GM19099 (cell line): ENCODE results near the gene ANXA3.

Experiments used
- POLR2A ChIP-seq: IDR thresholded peaks from 3 replicates; pipeline ENCODE4 v1.6.1; 2011; ENCODE audit warnings: low read depth; ENCODE audit not compliant: insufficient read length; ENCODE audit errors: extremely low read depth

The ANXA3 gene

GRCh38 chr4:78529569-78530209, 21.9 kb upstream of the ANXA3 start:
- no peak for TF ChIP-seq POLR2A

GRCh38 chr4:78532046-78532445, 19.5 kb upstream of the ANXA3 start:
- no peak for TF ChIP-seq POLR2A

GRCh38 chr4:78533854-78534253, 17.7 kb upstream of the ANXA3 start:
- no peak for TF ChIP-seq POLR2A

- TF ChIP-seq POLR2A: no peak
Observed at GRCh38 chr4:78534286-78534955, 17.1 kb upstream of the ANXA3 start.

GRCh38 chr4:78542373-78542772, 9.2 kb upstream of the ANXA3 start:
- no peak for TF ChIP-seq POLR2A

GRCh38 chr4:78543424-78544125, 8.0 kb upstream of the ANXA3 start:
- TF ChIP-seq POLR2A: no peak

DNA sequence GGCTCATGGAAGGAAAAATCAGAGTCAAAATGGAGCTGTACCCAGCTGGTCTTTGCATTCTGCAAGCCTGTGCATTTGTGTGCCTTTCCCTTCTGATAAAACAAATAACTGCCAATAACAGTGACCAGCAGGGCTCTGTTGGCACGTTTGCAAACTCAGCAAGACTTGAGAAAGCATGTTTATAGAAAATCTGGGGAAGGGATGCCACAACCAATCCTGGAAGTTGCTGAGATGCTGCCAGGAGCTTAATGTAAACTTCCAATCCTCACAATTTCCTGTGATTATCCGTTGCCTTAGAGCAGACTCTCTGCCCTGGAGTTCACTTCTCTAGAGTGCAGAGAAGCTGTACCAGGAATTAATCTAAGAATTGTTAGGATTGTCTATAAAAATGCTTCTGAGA, 6.9 kb upstream of the ANXA3 start:
- TF ChIP-seq POLR2A: no peak

DNA sequence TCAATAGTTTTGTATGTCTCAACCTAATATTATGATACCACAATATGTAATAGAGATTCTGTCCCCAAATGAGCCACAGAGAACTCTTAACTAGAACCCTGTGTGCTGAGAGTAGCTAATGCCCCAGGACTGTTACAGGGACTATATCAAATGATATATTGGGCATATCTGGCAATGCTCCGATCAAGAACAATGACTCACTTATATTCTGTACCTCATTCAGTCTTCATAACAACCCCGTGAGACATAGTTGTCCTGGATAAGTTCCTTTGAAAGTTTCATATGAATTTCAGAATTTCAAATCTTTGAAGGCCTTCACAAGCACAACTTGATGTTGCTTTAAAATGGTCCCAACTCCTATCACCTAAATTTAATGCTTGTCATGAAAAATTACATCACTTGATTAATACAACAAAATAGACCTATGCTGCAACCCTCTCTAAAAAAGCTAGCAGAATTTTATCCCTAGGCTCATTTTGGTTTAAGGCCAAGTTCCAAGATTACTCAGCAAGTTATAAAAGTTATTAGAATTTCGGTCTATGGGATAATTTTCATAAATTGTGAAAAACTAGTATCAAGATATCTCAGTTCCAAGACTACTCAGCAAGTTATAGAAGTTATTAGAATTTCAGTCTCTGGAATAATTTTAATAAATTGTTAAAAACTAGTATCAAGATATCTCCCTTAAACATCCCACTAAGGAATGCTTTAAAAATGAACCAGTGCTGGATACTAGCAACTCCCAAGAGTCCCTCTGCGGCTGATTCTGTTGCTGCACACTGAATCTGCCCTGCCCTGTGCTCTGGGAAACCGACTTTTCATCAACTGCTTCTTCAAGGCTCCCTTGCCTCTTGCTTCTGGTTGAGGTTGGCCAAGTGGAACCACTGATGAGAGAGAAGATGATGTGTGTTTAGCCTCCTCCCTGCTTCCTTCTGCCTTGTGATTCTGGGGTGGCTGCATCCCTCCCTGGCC, 6.0 kb upstream of the ANXA3 start:
- TF ChIP-seq POLR2A: no peak

DNA sequence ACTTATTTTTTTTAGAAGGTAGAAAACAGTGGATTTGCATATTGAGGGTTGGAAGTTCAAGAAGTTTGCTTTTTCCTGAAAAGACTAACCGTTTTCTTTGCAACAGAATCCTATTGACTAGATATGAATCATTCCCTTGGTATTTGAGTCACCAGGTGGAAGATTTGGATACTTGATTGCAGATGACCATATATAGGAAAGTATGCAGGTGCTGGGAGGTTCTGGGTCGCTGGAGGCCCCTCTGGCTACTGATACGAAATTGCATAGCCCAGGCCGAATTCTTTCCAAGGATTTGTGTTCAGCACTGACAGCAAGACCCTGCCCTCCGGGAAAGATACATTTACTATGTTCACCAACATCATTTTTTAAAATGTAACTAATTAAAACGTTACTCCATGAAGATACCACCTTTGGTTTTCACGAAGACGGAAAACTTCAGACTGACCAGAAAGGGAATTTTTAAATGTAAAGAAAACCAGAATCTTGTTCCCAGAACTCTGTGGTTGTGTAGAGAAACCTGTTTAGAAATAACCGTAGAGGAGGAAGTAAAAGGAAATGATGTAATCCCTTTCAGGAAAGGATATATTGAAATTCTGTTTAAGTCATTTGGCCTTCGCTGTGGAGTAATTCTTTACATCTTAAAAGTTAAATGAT, 946 bp downstream of the ANXA3 start:
- no peak for TF ChIP-seq POLR2A

DNA sequence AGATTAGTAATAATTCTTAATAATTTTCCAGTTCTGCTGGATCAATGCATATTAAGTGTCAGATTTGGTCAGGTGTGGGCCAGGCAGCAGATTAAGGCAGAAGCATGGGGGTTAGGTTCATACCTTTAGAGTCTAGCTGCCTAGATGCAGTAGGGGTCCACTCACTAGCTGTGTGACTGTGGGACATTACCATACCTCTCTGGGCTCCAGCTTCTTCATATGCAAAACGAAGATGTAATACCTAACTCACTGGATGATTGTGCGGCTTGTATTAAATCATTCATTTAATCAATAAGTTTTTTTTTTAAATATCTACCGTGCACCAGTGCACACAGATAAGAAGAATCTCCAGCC, 1.4 kb downstream of the ANXA3 start:
- no peak for TF ChIP-seq POLR2A

- no peak for TF ChIP-seq POLR2A
Observed at GRCh38 chr4:78553529-78554060, 2.0 kb downstream of the ANXA3 start.

DNA sequence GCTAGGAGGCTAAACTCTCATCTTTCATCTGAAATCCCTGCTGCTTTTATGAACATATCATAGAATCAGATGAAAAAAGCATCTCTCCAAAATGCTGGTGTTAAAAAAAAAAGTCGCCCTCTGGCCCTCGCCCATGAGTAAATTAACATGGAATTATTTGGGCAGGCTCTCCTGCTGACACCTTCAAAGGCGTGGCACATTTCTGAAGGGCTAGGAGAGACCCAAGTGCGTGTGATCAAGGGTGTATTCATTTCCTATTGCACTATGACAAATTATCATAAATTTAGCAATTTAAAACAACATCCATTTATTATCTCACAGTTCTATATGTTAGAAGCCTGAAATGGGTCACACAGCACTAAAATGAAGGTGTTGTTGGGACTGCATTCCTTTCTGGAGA, 5.1 kb downstream of the ANXA3 start:
- no peak for TF ChIP-seq POLR2A

- TF ChIP-seq POLR2A: no peak
Observed at GRCh38 chr4:78557841-78558240, 6.3 kb downstream of the ANXA3 start.

- TF ChIP-seq POLR2A: no peak
Observed at GRCh38 chr4:78558410-78558809, 6.8 kb downstream of the ANXA3 start.
